ENCODE data around the gene OR10D3.
"Not testable (repeated sequence)": the region's sequence is repeated elsewhere in the genome, so short reads cannot be mapped to it uniquely, and the experiment has no call there.

OR10D3 gene

DNA sequence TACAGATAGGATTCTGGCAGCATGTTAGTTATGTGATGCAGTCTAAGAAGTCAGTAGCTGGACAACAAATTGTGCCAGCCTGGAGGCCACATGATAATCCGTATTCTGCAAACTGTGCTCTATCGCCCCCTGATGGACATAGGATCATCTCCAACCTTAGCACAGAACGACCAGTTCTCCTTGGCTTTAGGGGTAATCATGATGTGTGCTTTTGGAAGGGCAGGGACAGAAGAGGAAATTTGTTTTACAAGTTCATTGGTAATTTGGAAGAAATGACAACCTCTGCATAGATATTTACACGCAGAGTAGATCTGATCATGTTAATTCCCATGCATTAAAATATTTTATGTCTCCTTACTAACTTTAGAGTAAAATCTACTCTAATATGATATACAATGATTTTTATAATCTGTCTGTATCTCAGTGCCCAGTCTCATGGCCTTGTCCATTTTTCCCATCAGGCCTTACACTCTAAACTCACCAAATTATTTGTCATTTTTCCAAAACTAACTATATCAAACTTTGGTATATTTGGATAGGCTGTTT, 12.1 kb downstream of the OR10D3 start:
- peak; percentile 37 for DNase-seq

DNA sequence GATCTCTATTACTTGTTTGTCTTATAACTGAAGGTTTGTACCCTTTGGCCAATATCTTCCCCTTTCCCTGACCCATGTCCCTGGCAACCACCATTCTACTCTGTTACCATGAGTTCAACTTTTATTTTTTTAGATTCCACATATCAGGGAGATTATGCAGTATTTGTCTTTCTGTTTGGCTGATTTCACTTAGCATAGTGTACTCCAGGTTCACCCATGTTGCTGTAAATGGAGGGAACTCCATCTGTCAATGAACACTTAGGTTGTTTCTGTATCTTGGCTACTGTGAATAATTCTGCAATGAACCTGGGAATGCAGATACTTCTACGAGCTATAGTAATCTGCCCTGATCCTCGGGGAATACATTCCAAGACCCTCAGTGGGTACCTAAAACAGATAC, 14.9 kb downstream of the OR10D3 start:
- no peak for DNase-seq

DNA sequence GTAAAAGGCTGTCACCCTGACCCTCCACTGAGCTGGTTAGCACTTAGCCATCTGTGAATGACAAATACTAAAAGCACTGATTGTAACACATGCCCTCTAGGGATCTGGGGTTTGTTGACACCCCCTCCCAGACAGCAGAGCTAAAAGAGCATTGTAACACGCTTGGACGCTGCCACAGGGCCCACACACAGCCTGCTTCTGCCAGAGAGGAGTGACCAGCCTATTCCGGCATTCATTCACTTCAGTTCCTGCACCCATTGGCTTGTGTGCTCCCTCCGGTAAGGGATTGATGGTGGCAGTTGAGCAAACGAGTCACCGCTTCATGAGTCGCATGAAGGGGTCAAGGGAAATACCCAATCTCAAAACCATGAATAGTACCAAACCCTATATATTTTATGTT, 15.8 kb downstream of the OR10D3 start:
- no peak for DNase-seq

DNA sequence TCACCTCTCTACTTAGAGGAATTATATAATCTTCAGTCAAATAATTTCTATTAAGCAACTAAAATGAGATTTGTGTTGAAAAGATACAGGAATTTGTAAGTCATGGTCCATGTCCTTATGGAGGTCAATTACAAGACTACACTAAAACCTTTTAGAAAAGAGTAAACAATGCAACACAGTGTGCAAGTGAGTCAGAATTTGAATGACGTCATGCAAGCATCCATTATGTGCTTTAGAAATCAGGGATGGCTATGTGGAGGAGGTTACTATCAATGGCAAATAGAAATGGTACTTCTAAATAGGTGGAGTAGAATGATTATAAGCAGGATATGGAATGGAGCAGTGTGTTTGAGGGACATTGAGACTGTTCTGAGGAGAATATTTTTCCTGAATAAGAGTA, 16.6 kb downstream of the OR10D3 start:
- no peak for DNase-seq

DNA sequence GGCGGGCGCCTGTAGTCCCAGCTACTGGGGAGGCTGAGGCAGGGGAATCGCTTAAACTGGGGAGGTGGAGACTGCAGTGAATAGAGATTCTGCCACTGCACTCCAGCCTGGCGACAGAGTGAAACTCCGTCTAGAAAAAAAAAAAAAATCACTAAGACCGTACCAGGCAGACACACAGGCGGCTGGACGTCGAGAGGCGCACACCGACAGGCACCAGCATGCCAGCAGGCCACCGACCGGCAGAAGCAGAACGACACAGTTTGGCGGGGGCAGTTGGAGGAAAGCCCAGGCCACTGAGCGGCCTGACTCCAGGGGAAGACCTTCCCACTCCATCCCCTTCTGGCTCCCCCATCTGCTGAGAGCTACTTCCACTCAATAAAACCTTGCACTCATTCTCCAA, 17.5 kb downstream of the OR10D3 start:
- no peak for DNase-seq

DNA sequence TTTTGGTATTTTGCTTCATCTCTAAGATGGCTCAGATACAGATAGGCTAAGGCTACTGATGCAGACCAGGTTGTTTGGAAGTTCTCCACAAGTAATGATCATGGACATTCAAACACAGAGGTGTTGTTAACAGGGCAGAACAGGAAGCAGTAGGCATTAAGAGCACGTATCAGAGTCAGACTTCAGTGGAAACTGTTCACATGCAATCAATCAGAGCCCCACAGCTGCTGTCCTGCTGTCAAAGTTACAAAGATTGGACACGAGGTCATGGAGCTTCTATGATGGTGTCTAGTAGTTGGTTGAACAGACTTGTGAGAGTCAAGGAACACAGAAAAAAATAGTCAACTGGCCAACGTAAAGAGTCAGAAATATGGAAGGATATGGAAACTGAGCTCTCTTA, 19.8 kb downstream of the OR10D3 start:
- no peak for DNase-seq

DNA sequence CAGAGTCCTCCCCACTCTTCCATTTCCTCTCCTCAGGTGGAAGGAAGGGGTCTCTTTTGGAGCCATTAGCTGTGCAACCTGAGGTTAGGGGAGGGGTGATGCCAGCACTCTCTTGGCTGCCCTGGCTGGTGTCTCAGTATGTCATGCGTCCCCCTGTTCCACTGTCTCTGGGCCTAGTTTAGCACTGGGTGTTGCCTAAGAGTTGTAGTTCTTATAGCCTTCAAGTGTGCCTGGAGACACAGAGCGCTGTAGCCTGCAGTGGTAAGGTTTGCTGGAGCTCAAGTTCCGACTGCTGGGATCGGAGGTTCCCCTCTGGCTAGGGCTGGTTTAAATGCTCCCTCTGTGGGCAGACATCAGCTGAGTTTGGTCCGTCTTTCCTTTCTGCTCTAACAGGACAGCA, 20.9 kb downstream of the OR10D3 start:
- DNase-seq, result no peak

DNA sequence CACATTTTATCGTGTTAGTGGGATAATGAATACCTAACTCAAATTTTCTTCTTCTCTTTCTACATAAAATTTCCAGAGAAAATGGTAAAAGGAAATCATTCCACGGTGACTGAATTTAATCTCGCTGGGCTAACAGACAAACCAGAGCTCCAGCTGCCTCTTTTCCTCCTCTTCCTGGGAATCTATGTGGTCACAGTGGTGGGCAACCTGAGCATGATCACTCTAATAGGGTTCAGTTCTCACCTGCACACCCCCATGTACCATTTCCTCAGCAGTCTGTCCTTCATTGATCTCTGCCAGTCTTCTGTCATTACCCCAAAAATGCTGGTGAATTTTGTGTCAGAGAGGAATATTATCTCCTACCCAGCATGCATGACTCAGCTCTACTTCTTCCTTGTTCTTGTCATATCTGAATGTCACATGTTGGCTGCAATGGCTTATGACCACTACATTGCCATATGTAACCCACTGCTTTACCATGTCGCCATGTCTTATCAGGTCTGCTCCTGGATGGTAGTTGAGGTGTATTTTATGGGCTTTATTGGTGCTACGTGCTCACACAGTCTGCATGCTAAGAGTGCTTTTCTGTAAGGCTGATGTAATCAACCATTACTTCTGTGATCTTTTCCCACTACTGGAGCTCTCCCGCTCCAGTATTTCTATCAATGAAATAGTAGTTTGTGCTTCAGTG, 24.1 kb downstream of the OR10D3 start:
- DNase-seq, result no peak

DNA sequence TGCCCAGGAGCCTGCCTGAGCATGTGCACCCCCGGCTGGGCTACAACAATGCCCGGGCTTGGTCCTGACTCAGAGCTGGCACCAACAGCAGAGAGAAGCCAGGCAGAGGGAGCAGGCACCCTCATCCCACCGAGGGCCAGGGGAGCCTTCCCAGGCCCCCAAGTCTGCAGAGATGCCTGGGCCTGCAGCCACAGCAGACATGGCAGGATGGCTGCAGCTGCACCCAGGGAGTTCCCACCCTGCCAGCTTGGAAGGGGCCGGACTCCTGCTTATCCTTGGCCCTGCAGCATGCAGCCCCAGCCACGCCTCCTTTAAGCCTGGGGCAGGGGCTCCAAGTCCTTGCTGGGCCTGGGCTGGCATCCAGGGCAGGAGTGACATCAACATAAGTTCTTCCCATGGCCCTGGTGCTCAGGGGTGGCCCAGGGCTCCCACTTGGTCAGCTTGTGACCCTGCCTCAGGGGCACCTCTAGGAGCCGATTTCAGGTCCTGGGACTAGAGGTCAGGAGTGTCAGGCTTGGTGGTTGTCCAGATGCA, 26.7 kb downstream of the OR10D3 start:
- no peak for DNase-seq

DNA sequence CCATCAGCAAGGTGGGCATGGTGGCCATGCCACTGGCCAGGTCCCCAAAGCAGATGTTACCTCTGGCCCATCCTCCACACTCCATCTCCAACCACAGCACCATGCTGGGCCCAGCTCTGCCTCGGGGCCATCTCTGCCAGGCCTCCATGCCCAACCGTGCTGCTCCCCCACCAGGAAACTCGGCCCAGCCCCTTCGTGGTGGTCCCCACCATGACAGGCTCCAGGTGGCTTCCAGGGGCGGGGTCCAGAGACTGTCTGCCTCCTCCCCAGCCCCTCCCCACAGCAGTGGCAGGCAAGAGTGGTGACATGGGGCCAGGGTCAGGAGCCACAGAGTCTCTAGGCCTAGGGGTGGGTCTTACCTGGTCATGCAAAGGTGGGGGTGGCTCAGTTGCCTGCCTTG, 27.3 kb downstream of the OR10D3 start:
- DNase-seq, result no peak

DNA sequence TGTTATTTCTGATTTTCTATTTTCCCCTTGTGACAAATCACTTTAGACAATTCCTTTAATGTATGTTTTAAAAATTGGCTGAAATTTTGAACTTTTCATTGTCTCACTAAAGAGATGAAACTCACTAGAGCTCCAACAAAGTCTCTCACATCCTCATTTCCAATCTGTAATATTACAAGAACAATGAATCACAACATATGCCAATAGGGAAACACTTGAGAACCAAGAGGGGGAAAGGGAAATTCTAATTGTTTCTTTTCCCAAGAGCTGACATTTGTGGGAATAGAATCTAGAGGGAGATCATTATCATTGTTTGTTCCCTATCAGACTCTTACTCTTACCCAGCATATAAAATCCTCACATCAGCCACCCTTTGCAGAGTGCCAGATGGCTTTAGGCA, 28.2 kb downstream of the OR10D3 start:
- DNase-seq, result no peak

DNA sequence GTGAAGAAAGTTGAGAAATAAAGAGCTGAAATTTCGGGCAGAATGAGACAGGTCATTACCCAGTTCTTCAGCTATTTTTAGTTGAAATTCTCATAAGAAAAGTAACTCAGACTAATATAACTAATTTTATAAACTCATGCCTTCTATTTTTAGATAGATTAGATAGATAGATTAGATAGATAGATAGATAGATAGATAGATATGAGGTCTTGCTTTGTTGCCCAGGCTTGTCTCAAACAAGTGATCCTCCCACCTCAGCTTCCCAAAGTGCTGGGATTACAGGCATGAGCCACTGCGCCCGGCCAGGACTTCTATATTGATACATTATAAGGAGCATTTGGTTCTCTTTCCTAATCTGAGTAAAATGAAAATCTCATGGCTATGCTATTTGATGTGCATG, 30.9 kb downstream of the OR10D3 start:
- no peak for DNase-seq

DNA sequence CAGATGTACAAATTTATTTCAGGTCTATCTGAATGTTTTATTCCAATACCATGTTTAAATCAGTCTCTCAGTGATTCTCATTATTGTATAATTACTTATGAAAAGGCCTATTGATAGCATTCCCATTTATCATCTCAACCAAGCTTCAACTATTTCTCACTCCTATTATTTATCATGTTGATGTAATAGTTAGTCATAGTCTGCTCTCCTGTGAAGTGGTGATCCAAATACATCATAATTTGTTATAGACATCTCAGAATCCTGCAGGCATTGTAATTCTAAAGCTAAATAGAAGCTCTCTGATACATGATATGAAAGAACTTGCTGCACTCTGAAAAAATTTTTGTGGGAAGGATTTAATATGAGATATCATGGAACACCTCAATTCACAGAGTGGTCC, 36.0 kb downstream of the OR10D3 start:
- no peak for DNase-seq

DNA sequence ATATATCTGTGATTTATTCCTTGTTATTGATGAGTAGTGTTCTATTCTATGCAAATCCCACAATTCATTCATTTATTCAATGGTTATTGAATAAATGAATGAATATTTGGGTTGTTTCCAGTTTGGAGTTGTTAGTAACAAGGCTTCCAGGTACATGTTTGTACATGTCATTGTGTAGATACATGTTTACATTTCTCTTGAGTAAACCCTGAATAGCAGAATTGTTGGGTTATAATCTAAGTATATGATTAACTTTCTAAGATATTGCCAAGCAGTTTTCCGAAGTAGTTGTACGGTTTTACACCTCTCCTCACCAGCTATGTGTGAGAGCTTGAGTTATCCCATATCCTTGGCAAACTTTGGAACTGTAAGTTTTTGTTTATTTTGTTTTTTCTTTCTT, 39.3 kb downstream of the OR10D3 start:
- DNase-seq, result no peak

DNA sequence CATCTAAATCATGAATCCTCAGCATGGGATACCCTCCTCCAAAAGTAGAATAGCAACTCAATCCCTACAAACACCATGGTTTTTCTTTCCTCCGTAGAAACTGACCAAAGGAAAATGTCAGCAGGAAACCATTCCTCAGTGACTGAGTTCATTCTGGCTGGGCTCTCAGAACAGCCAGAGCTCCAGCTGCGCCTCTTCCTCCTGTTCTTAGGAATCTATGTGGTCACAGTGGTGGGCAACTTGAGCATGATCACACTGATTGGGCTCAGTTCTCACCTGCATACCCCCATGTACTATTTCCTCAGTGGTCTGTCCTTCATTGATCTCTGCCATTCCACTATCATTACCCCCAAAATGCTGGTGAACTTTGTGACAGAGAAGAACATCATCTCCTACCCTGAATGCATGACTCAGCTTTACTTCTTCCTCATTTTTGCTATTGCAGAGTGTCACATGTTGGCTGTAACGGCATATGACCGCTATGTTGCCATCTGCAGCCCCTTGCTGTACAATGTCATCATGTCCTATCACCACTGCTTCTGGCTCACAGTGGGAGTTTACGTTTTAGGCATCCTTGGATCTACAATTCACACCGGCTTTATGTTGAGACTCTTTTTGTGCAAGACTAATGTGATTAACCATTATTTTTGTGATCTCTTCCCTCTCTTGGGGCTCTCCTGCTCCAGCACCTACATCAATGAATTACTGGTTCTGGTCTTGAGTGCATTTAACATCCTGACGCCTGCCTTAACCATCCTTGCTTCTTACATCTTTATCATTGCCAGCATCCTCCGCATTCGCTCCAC, 41.7 kb downstream of the OR10D3 start:
- not testable (repeated sequence) for DNase-seq

DNA sequence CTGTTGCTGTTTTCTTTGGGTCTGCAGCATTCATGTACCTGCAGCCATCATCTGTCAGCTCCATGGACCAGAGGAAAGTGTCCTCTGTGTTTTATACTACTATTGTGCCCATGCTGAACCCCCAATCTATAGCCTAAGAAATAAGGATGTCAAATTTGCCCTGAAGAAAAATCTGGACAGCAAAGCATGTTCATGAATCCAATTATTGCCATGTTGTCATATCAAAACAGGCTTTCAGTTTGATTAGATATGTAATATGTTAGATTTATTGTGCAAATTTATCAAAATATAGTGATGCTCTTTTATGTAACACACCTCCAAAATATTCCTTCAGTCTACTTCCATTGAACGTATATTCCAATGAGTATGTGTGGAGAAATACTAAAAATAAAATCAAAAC, 42.3 kb downstream of the OR10D3 start:
- DNase-seq, result no peak

DNA sequence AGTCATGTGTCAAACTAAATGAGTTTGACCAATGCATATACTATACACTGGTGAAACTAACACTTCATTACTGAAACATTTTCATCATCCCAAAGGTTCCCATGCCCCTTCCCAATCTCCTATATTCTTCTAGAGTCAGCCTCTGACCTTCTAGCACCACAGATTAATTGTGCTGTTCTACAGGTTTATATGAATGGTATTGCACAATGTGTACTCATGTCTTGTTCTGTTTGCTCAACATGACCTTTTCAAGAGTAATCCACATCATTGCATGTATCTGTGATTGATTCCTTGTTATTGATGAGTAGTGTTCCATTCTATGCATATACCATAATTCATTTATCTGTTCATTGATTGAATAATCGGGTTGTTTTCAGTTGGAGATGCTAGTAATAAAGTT, 50.2 kb downstream of the OR10D3 start:
- DNase-seq, result no peak

Measured in CD4-positive, alpha-beta T cell treated with Interleukin-17A for 1 hour (primary cell).